GM23338 (cell line): ENCODE results near the gene SEC16A. TPM values are rescaled to one million over a fixed set of nuclear protein-coding genes. Genes with fewer than 3 reads are reported as not detected.

ENCODE experiments used
- ATAC-seq: fragments of 200-7000 bp; cut with Tn5 transposase; 3 replicates; pipeline ENCODE4 v1.9.1; 2020
- DNase-seq: peaks from one replicate; pipeline ENCODE4 v3.0.0-alpha.2; 2015; ENCODE audit warnings: low spot score
- H2AFZ ChIP-seq: fragments of 200-600 bp; sonication (generic); 2 replicates; pipeline ENCODE4 v1.8.0; 2016; ENCODE audit warnings: antibody characterized with exemption, mild to moderate bottlenecking, moderate library complexity
- H3F3A ChIP-seq: fragments of 200-600 bp; sonication (generic); replicated peaks from 2 replicates; pipeline ENCODE4 v1.8.0; 2017; ENCODE audit warnings: antibody characterized with exemption, mixed run types, low read depth
- H3K27ac ChIP-seq: fragments of 200-600 bp; sonication (generic); 2 replicates; pipeline ENCODE4 v1.6.1; 2016; ENCODE audit warnings: low read depth
- H3K27me3 ChIP-seq: fragments of 200-600 bp; sonication (generic); 2 replicates; pipeline ENCODE4 v1.8.0; 2016; ENCODE audit warnings: mild to moderate bottlenecking, mixed run types, moderate library complexity; ENCODE audit not compliant: insufficient read depth
- H3K36me3 ChIP-seq: fragments of 200-600 bp; sonication (generic); 2 replicates; pipeline ENCODE4 v1.8.0; 2016; ENCODE audit warnings: mild to moderate bottlenecking; ENCODE audit not compliant: insufficient read depth
- H3K4me1 ChIP-seq: fragments of 200-600 bp; sonication (generic); 2 replicates; pipeline ENCODE4 v1.8.0; 2016; ENCODE audit warnings: mild to moderate bottlenecking, moderate library complexity; ENCODE audit not compliant: insufficient read depth
- H3K4me2 ChIP-seq: fragments of 200-600 bp; sonication (generic); 2 replicates; pipeline ENCODE4 v1.7.1; 2017; ENCODE audit warnings: mixed run types
- H3K4me3 ChIP-seq: fragments of 200-600 bp; sonication (generic); 2 replicates; pipeline ENCODE4 v1.6.1; 2016; ENCODE audit warnings: mixed run types
- H3K79me2 ChIP-seq: fragments of 200-600 bp; sonication (generic); replicated peaks from 2 replicates; pipeline ENCODE4 v1.8.0; 2017; ENCODE audit warnings: mild to moderate bottlenecking; ENCODE audit not compliant: insufficient read depth
- H3K9me2 ChIP-seq: fragments of 200-600 bp; sonication (generic); 2 replicates; pipeline ENCODE4 v1.8.0; 2017; ENCODE audit not compliant: insufficient read depth
- H4K20me1 ChIP-seq: fragments of 200-600 bp; sonication (generic); replicated peaks from 2 replicates; pipeline ENCODE4 v1.8.0; 2017; ENCODE audit warnings: mild to moderate bottlenecking; ENCODE audit not compliant: insufficient read depth
- H3K27ac Mint-ChIP-seq: 2 replicates; pipeline ENCODE4 v1.8.0; 2020; ENCODE audit warnings: inconsistent platforms, mild to moderate bottlenecking, moderate library complexity, mixed read lengths
- H3K27me3 Mint-ChIP-seq: 3 replicates; pipeline ENCODE4 v1.8.0; 2022; ENCODE audit warnings: low read depth, mild to moderate bottlenecking, moderate library complexity, mixed read lengths, inconsistent platforms; ENCODE audit not compliant: insufficient read depth, poor library complexity
- H3K36me3 Mint-ChIP-seq: 3 replicates; pipeline ENCODE4 v1.8.0; 2021; ENCODE audit warnings: low read depth, mild to moderate bottlenecking, inconsistent platforms, moderate library complexity, mixed read lengths
- H3K4me1 Mint-ChIP-seq: 3 replicates; pipeline ENCODE4 v1.8.0; 2020; ENCODE audit warnings: mild to moderate bottlenecking, inconsistent platforms, mixed read lengths
- H3K4me3 Mint-ChIP-seq: 3 replicates; pipeline ENCODE4 v1.8.0; 2021; ENCODE audit warnings: moderate library complexity, mild to moderate bottlenecking, inconsistent platforms, mixed read lengths
- H3K9me3 Mint-ChIP-seq: 3 replicates; pipeline ENCODE4 v1.8.0; 2020; ENCODE audit warnings: moderate library complexity, mild to moderate bottlenecking, inconsistent platforms, mixed read lengths
- CTCF ChIP-seq, 2 experiments: fragments of 200-600 bp in 1 of 2; sonication (generic) in 1 of 2; conservative IDR thresholded peaks; 2 replicates each; pipeline versions ENCODE4 v1.5.1 to v1.6.1; 2016 to 2017; ENCODE audit warnings: antibody characterized with exemption in 2 of 2, low read depth in 2 of 2, mild to moderate bottlenecking in 2 of 2, moderate library complexity in 1 of 2
- ETS1 ChIP-seq: IDR thresholded peaks from 2 replicates; pipeline ENCODE4 v1.6.1; 2016; ENCODE audit warnings: antibody characterized with exemption
- EZH2 ChIP-seq: fragments of 200-600 bp; sonication (generic); IDR thresholded peaks from one replicate; pipeline ENCODE4 v1.8.0; 2017; ENCODE audit warnings: antibody characterized with exemption, mild to moderate bottlenecking, low read depth; ENCODE audit not compliant: unreplicated experiment
- NANOG ChIP-seq: IDR thresholded peaks from 2 replicates; pipeline ENCODE4 v1.6.1; 2016; ENCODE audit warnings: antibody characterized with exemption, borderline replicate concordance
- POLR2AphosphoS5 ChIP-seq: IDR thresholded peaks from 2 replicates; pipeline ENCODE4 v1.6.1; 2016; ENCODE audit warnings: antibody characterized with exemption, low read depth
- STAT1 ChIP-seq: IDR thresholded peaks from one replicate; pipeline ENCODE4 v1.6.1; 2016; ENCODE audit warnings: antibody characterized with exemption; ENCODE audit not compliant: unreplicated experiment
- ZNF114 ChIP-seq: fragments of 250-450 bp; sonication (Bioruptor Pico); IDR thresholded peaks from 2 replicates; pipeline ENCODE4 v1.5.0; 2020; ENCODE audit warnings: mild to moderate bottlenecking, moderate library complexity
- ZNF331 ChIP-seq: fragments of 250-450 bp; sonication (Bioruptor Pico); IDR thresholded peaks from 2 replicates; pipeline ENCODE4 v1.5.0; 2020; ENCODE audit warnings: low read depth, mild to moderate bottlenecking, moderate library complexity
- ZNF462 ChIP-seq: fragments of 250-450 bp; sonication (Bioruptor Pico); IDR thresholded peaks from 2 replicates; pipeline ENCODE4 v1.5.0; 2020; ENCODE audit warnings: mild to moderate bottlenecking, moderate library complexity
- polyA plus RNA-seq: library from polyadenylated mRNA; unstranded; fragments of >200 nt; fragmentation: Nextera tagmentation; extraction: Ambion mirVana; gene quantifications from 2 replicates; pipeline ENCODE4 v1.2.1, GENCODE V29; 2016
- total RNA-seq: library from RNA; depleted of rRNA; stranded (reverse); fragments of >200 nt; shearing (Covaris generic); gene quantifications from 2 replicates; pipeline ENCODE4 v1.2.3, GENCODE V29; 2014

The SEC16A gene
- total and polyA plus RNA-seq, 2 experiments from 2014 or later, result 34.0 to 59.2 TPM

GRCh38 chr9:136499935-136500910 is 17.4 kb upstream of the SEC16A start (continued):
- no peak for TF ChIP-seq ZNF462 (CRISPR knock-in tag)
- no peak for TF ChIP-seq POLR2AphosphoS5
- no peak for TF ChIP-seq ETS1

- H3K27me3 ChIP-seq, result no peaks in the 10 kb centered on the region
- H4K20me1 ChIP-seq, result no peaks in the 10 kb centered on the region
- H3K4me1 ChIP-seq, result no peaks in the 10 kb centered on the region
- H3F3A ChIP-seq, result no peaks in the 10 kb centered on the region
- H3K4me3 ChIP-seq, result no peak overlapping the region
- DNase-seq (no peak), ATAC-seq (no peak)
- H3K4me2 ChIP-seq, result no peak overlapping the region
- H2AFZ ChIP-seq, result no peak overlapping the region
- H3K4me1 Mint-ChIP-seq, result no peaks in the 10 kb centered on the region; the same call in 2 of the 3 replicates
- no peaks in the 10 kb centered on the region for H3K9me2 ChIP-seq
- H3K27ac ChIP-seq, result no peak overlapping the region
- H3K79me2 ChIP-seq, result no peaks in the 10 kb centered on the region
- no peaks in the 10 kb centered on the region; the same call in 2 of the 3 replicates for H3K9me3 Mint-ChIP-seq
- peaks cover 43% of the 10 kb centered on the region for H3K36me3 Mint-ChIP-seq
- peaks cover 14% of the 10 kb centered on the region; the same call in 1 of the 2 replicates for H3K36me3 ChIP-seq
- no peak overlapping the region for H3K27ac Mint-ChIP-seq
- H3K27me3 Mint-ChIP-seq, result peaks cover 12% of the 10 kb centered on the region
- no peak overlapping the region for H3K4me3 Mint-ChIP-seq
- no peak for TF ChIP-seq EZH2
- no peak for TF ChIP-seq NANOG
- TF ChIP-seq ETS1, result no peak
- no peak for TF ChIP-seq ZNF331 (CRISPR knock-in tag)
- TF ChIP-seq ZNF114 (CRISPR knock-in tag), result no peak
- TF ChIP-seq CTCF (conservative IDR thresholded peaks at IDR 0.05; ENCODE audit: low read depth in 2 of 2), result no peak
- no peak for TF ChIP-seq STAT1
- TF ChIP-seq POLR2AphosphoS5, result no peak
These were observed 16.5 kb upstream of the SEC16A start for GRCh38 chr9:136499071-136499934.
